Karpas-422 (cell line): ENCODE results near the gene CD300A. TPM values are rescaled to one million over a fixed set of nuclear protein-coding genes. Genes with fewer than 3 reads are reported as not detected.

ENCODE experiments used
- DNase-seq: peaks from one replicate; pipeline ENCODE4 v3.0.0-alpha.2; 2015
- H2AFZ ChIP-seq: fragments of 200-600 bp; sonication (generic); 2 replicates; pipeline ENCODE4 v1.6.1; 2014; ENCODE audit warnings: antibody characterized with exemption, low read length, mixed read lengths
- H3K27ac ChIP-seq: fragments of 200-600 bp; sonication (generic); 2 replicates; pipeline ENCODE4 v1.5.1; 2014; ENCODE audit warnings: mild to moderate bottlenecking, low read length, moderate library complexity
- H3K27me3 ChIP-seq: fragments of 200-600 bp; sonication (generic); 2 replicates; pipeline ENCODE4 v1.6.1; 2014; ENCODE audit warnings: low read length, mixed read lengths
- H3K36me3 ChIP-seq: fragments of 200-600 bp; sonication (generic); 2 replicates; pipeline ENCODE4 v1.6.1; 2014; ENCODE audit warnings: low read length, mixed read lengths; ENCODE audit not compliant: insufficient read depth
- H3K4me1 ChIP-seq: fragments of 200-600 bp; sonication (generic); 2 replicates; pipeline ENCODE4 v1.6.1; 2014; ENCODE audit warnings: mild to moderate bottlenecking, low read length, mixed read lengths
- H3K4me2 ChIP-seq: fragments of 200-600 bp; sonication (generic); 2 replicates; pipeline ENCODE4 v1.6.1; 2014; ENCODE audit warnings: low read length, low read depth, mild to moderate bottlenecking; ENCODE audit not compliant: poor library complexity, severe bottlenecking
- H3K4me3 ChIP-seq: fragments of 200-600 bp; sonication (generic); 2 replicates; pipeline ENCODE4 v1.5.1; 2014; ENCODE audit warnings: mild to moderate bottlenecking, antibody characterized with exemption, low read length, mixed read lengths
- H3K79me2 ChIP-seq: fragments of 200-600 bp; sonication (generic); 2 replicates; pipeline ENCODE4 v1.6.1; 2014; ENCODE audit warnings: mild to moderate bottlenecking, low read length, mixed read lengths
- H3K9ac ChIP-seq: fragments of 200-600 bp; sonication (generic); 2 replicates; pipeline ENCODE4 v1.6.0; 2014; ENCODE audit warnings: low read length
- H3K9me2 ChIP-seq: fragments of 200-600 bp; sonication (generic), shearing (Covaris generic); replicated peaks from 2 replicates; pipeline ENCODE4 v1.6.0; 2014; ENCODE audit warnings: mild to moderate bottlenecking, low read length, moderate library complexity; ENCODE audit not compliant: insufficient read depth
- H3K9me3 ChIP-seq: fragments of 300-700, 200-600 bp; sonication (generic); 2 replicates; pipeline ENCODE4 v1.6.1; 2014; ENCODE audit warnings: low read length, mixed read lengths
- H4K20me1 ChIP-seq: fragments of 200-600 bp; sonication (generic); 2 replicates; pipeline ENCODE4 v1.6.1; 2014; ENCODE audit warnings: mild to moderate bottlenecking, antibody characterized with exemption, low read length, low read depth; ENCODE audit not compliant: insufficient read depth
- total RNA-seq: library from RNA; depleted of rRNA; stranded (reverse); fragments of >200 nt; shearing (Covaris generic); gene quantifications from 2 replicates; pipeline ENCODE4 v1.2.3, GENCODE V29; 2014; ENCODE audit warnings: low replicate concordance

Gene CD300A
- total RNA-seq, 1 experiment from 2014 or later: not detected

- Histone ChIP-seq H3K27ac (no peak overlapping the region), H3K79me2 (no peaks in the 10 kb centered on the region), H3K9me3 (peaks cover under 1% of the 10 kb centered on the region; the same call in 1 of the 2 replicates), H2AFZ (no peak overlapping the region), H3K36me3 (no peaks in the 10 kb centered on the region), H3K4me2 (no peak overlapping the region), H4K20me1 (no peaks in the 10 kb centered on the region), H3K9ac (no peak overlapping the region), H3K27me3 (no peaks in the 10 kb centered on the region), H3K9me2 (no peaks in the 10 kb centered on the region), H3K4me1 (no peaks in the 10 kb centered on the region), H3K4me3 (no peak overlapping the region)
- DNase-seq: no peak
Observed at GRCh38 chr17:74433421-74434121, 32.9 kb upstream of the CD300A start.

- H3K27me3 ChIP-seq: no peaks in the 10 kb centered on the region
- no peak overlapping the region for H3K4me2 ChIP-seq
- H3K36me3 ChIP-seq: no peaks in the 10 kb centered on the region
- H3K79me2 ChIP-seq: no peaks in the 10 kb centered on the region
- H3K27ac ChIP-seq: no peak overlapping the region
- no peaks in the 10 kb centered on the region for H3K4me1 ChIP-seq
- no peak overlapping the region for H3K9ac ChIP-seq
- DNase-seq: no peak
- no peak overlapping the region for H3K4me3 ChIP-seq
- no peaks in the 10 kb centered on the region for H4K20me1 ChIP-seq
- no peak overlapping the region for H2AFZ ChIP-seq
- H3K9me3 ChIP-seq: peaks cover 4% of the 10 kb centered on the region; the same call in 1 of the 2 replicates
- H3K9me2 ChIP-seq: no peaks in the 10 kb centered on the region
Observed at GRCh38 chr17:74435775-74436359, 30.6 kb upstream of the CD300A start.

- Histone ChIP-seq H3K4me3 (no peak overlapping the region), H3K9me2 (no peaks in the 10 kb centered on the region), H3K9me3 (peaks cover 4% of the 10 kb centered on the region; the same call in 1 of the 2 replicates), H3K36me3 (no peaks in the 10 kb centered on the region), H3K79me2 (no peaks in the 10 kb centered on the region), H3K27ac (no peak overlapping the region), H3K9ac (no peak overlapping the region), H4K20me1 (no peaks in the 10 kb centered on the region), H2AFZ (no peak overlapping the region), H3K4me1 (no peaks in the 10 kb centered on the region), H3K27me3 (no peaks in the 10 kb centered on the region), H3K4me2 (no peak overlapping the region)
- peak; percentile 54 for DNase-seq
Observed at GRCh38 chr17:74437702-74438101, 28.7 kb upstream of the CD300A start.

GRCh38 chr17:74439691-74440567 lies 26.5 kb upstream of the CD300A start:
- H3K4me2 ChIP-seq: no peak overlapping the region
- H3K79me2 ChIP-seq: no peaks in the 10 kb centered on the region
- H3K4me3 ChIP-seq: no peak overlapping the region
- H2AFZ ChIP-seq: no peak overlapping the region
- no peak overlapping the region for H3K9ac ChIP-seq
- DNase-seq: no peak
- H3K27ac ChIP-seq: no peak overlapping the region
- H3K9me2 ChIP-seq: no peaks in the 10 kb centered on the region
- peaks cover 4% of the 10 kb centered on the region; the same call in 1 of the 2 replicates for H3K9me3 ChIP-seq
- no peaks in the 10 kb centered on the region for H3K4me1 ChIP-seq
- no peaks in the 10 kb centered on the region for H3K27me3 ChIP-seq
- no peaks in the 10 kb centered on the region for H3K36me3 ChIP-seq
- no peaks in the 10 kb centered on the region for H4K20me1 ChIP-seq

- no peak overlapping the region for H3K4me2 ChIP-seq
- no peak overlapping the region for H3K27ac ChIP-seq
- H3K79me2 ChIP-seq: no peaks in the 10 kb centered on the region
- no peaks in the 10 kb centered on the region for H3K4me1 ChIP-seq
- H3K9me3 ChIP-seq: peaks cover 4% of the 10 kb centered on the region; the same call in 1 of the 2 replicates
- no peaks in the 10 kb centered on the region for H3K36me3 ChIP-seq
- H3K9ac ChIP-seq: no peak overlapping the region
- no peak for DNase-seq
- no peaks in the 10 kb centered on the region for H4K20me1 ChIP-seq
- no peak overlapping the region for H3K4me3 ChIP-seq
- H2AFZ ChIP-seq: no peak overlapping the region
- no peaks in the 10 kb centered on the region for H3K9me2 ChIP-seq
- no peaks in the 10 kb centered on the region for H3K27me3 ChIP-seq
Observed at GRCh38 chr17:74441537-74441936, 24.9 kb upstream of the CD300A start.

- H3K9me3 ChIP-seq: peaks cover 4% of the 10 kb centered on the region; the same call in 1 of the 2 replicates
- no peaks in the 10 kb centered on the region for H3K36me3 ChIP-seq
- no peak for DNase-seq
- H3K79me2 ChIP-seq: no peaks in the 10 kb centered on the region
- no peaks in the 10 kb centered on the region for H3K9me2 ChIP-seq
- no peak overlapping the region for H3K4me3 ChIP-seq
- no peak overlapping the region for H2AFZ ChIP-seq
- no peak overlapping the region for H3K9ac ChIP-seq
- H4K20me1 ChIP-seq: no peaks in the 10 kb centered on the region
- H3K27ac ChIP-seq: no peak overlapping the region
- no peaks in the 10 kb centered on the region for H3K27me3 ChIP-seq
- H3K4me1 ChIP-seq: no peaks in the 10 kb centered on the region
- H3K4me2 ChIP-seq: no peak overlapping the region
Observed at GRCh38 chr17:74442291-74442669, 24.2 kb upstream of the CD300A start.

GRCh38 chr17:74442670-74443515 lies 23.5 kb upstream of the CD300A start:
- no peak overlapping the region for H3K4me3 ChIP-seq
- no peaks in the 10 kb centered on the region for H4K20me1 ChIP-seq
- no peaks in the 10 kb centered on the region for H3K36me3 ChIP-seq
- peaks cover 4% of the 10 kb centered on the region; the same call in 1 of the 2 replicates for H3K9me3 ChIP-seq
- no peaks in the 10 kb centered on the region for H3K79me2 ChIP-seq
- no peak overlapping the region for H3K4me2 ChIP-seq
- no peaks in the 10 kb centered on the region for H3K9me2 ChIP-seq
- H2AFZ ChIP-seq: no peak overlapping the region
- no peak overlapping the region for H3K9ac ChIP-seq
- H3K4me1 ChIP-seq: no peaks in the 10 kb centered on the region
- no peaks in the 10 kb centered on the region for H3K27me3 ChIP-seq
- DNase-seq: no peak
- no peak overlapping the region for H3K27ac ChIP-seq
